Cardiac fibroblast (primary cell): ENCODE measurements around the gene EVI5.
A peak's percentile ranks its signal among the peaks of the same experiment; 100 is the strongest.

ENCODE experiments used
- DNase-seq, 2 donors: peaks; one replicate each; pipeline versions ENCODE4 v3.0.0 to v3.0.0-alpha.2; 2010; ENCODE audit warnings: low read depth in 2 of 2
- H3K4me3 ChIP-seq, 2 donors: replicated peaks in 1 of 2; 1 replicate in 1 of 2; 2 replicates in 1 of 2; pipeline ENCODE4 v1.5.1; 2011; ENCODE audit warnings: low read depth in 2 of 2, low read length in 2 of 2, mild to moderate bottlenecking in 2 of 2, moderate library complexity in 1 of 2
- CTCF ChIP-seq: IDR thresholded peaks from one replicate; pipeline ENCODE4 v1.5.1; 2011; ENCODE audit warnings: low read depth, mild to moderate bottlenecking, low read length, inconsistent platforms

EVI5 gene

DNA sequence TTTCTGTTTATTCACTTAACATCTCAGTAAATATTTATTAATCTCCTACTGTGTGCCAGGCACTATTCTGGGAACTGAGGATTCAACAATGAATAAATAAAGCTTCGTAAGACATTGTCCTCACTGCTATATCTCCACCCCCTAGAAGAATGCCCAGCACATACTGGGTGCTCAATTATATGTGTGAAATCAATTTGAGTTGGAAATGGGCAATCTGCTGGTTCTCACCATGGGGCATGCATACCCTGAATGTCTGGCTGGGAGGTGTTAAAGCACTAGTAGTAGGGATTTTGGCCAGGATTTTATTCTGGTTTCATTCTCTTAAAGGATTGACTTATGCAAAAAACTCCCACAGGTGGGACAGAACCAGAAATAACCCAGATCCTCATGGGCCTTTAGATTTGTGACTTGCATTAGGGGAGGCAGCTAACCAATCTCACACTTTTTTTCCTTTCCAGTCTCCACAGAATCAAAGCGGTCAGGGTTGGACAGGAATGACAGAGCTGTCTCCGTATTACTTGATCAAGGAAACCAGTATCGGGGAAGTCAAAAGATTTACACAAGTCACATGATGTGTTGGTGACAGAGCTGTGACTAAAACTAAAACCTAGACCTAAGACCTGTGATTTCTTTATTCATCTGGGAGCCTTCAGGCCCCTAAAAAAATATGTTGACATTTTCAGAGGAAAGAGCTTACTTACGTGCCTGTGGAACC is 311.0 kb downstream of the EVI5 start:
- no peak for DNase-seq
- TF ChIP-seq CTCF = no peak
- H3K4me3 ChIP-seq = no peak overlapping the region

DNA sequence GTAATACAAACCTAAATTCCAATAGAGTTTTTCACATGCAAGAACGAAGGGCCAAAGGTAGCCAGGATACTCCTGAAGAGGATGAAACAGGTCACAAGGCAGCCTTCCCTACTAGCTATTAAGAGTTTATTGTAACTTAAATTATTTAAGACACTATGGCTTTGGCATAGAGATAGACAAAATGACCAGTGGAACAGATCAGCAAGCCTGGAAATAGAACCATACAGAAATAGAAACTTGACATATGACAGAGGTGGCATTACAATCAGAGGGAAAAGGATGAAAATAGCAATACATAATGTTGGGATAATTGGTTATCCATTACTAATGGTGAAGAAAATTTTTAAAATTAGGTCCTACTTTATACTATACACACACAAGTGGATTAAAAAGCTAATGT is 314.7 kb downstream of the EVI5 start:
- TF ChIP-seq CTCF = no peak
- DNase-seq = no peak
- H3K4me3 ChIP-seq = no peak overlapping the region

DNA sequence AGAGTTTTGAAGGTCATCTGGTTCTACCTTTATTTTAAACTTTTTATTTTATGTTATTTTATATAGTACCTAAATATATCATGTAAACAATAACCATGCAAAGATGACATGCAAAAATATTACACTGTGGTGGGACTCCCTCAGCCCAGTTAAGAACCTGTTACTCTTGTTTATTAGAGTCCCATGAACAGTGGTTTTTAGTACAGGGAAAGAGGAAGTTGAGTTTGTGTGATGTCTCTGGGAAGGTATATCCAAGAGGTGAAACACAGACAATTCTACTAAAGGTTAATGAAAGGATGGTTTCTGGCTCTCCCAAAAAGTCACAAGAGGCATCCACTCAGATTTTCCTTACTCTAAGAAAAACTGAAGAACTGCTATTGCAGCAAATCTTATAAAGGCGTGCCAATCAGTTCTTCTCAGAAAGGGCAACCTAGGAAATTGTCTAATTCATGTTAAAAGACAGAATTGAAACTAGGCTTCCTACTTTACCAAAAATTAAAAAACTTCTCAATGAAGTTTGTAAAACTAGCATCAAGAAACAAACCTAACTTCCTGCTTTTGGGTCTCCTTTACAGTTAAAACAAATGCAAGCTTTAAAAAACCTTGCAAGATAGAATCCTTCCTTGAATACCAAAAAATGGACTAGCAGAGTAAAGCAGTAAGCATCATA is 318.1 kb downstream of the EVI5 start:
- DNase-seq = no peak
- TF ChIP-seq CTCF = no peak

DNA sequence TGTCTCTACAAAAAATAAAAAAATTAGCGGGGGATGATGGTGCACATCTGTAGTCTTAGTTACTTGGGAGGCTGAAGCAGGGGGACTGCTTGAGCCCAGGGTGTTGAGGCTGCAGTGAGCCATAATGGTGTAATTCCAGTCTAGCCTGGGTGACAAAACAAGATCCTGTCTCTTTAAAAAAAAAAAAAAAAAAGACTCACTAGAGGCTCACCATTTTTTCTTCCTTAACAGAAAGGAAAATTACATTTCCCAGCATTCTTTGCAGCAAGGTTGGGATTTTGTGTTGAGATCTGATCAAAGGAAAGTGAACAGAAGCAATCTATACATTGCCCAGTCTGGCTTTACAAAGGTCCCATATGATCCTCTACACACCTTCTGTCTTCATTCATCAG is 319.7 kb downstream of the EVI5 start:
- no peak for TF ChIP-seq CTCF
- DNase-seq = no peak
- no peak overlapping the region for H3K4me3 ChIP-seq

More for the DNA sequence above, 318.1 kb downstream of the EVI5 start:
- H3K4me3 ChIP-seq = no peak overlapping the region

- no peak for DNase-seq
- TF ChIP-seq CTCF = no peak
- H3K4me3 ChIP-seq = no peak overlapping the region
Measured at GRCh38 chr1:92464588-92465255, 320.2 kb downstream of the EVI5 start.

- DNase-seq = peak in 1 of 2 donors; percentile 31
- no peak for TF ChIP-seq CTCF
- no peak overlapping the region for H3K4me3 ChIP-seq
Measured at GRCh38 chr1:92461364-92462097, 323.4 kb downstream of the EVI5 start.
